ENCODE data around the gene NPAS3. TPM values are rescaled to one million over a fixed set of nuclear protein-coding genes. Genes with fewer than 3 reads are reported as not detected.

Gene NPAS3
- total and polyA plus RNA-seq, 8 donors, result 0.23 to 2.8 (median 1.4) TPM

DNA sequence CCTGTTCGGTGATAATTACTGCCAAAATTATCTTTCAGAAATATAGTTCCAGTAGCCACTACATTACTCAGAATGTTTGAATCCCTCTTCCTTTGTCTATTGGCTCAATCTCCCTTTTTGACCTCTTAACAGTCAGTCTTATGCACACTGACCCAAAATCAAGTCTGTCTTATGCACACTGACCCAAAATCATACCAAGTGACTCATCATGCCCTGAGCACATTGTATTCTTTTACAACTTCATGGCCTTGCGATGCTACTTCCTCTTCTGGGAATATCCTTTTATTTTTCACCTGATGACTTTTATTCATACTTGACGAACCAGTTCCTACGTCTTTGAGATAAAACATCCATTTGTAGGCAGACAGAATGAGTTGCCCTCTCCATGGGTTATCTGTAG is 182.3 kb downstream of the NPAS3 start:
- ATAC-seq (no peak), FAIRE-seq (no peak), DNase-seq (no peak)
- Histone ChIP-seq H3K27ac (no peak overlapping the region), H3K9me3 (no peaks in the 10 kb centered on the region), H3K27me3 (no peaks in the 10 kb centered on the region), H3K4me3 (no peak overlapping the region), H3K36me3 (no peaks in the 10 kb centered on the region), H3K4me1 (no peaks in the 10 kb centered on the region)
- intact Hi-C loops (cut with DNase I), result no loop called here
- TF ChIP-seq, protein P1, sequence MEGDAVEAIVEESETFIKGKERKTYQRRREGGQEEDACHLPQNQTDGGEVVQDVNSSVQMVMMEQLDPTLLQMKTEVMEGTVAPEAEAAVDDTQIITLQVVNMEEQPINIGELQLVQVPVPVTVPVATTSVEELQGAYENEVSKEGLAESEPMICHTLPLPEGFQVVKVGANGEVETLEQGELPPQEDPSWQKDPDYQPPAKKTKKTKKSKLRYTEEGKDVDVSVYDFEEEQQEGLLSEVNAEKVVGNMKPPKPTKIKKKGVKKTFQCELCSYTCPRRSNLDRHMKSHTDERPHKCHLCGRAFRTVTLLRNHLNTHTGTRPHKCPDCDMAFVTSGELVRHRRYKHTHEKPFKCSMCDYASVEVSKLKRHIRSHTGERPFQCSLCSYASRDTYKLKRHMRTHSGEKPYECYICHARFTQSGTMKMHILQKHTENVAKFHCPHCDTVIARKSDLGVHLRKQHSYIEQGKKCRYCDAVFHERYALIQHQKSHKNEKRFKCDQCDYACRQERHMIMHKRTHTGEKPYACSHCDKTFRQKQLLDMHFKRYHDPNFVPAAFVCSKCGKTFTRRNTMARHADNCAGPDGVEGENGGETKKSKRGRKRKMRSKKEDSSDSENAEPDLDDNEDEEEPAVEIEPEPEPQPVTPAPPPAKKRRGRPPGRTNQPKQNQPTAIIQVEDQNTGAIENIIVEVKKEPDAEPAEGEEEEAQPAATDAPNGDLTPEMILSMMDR (IDR thresholded peaks at IDR 0.05), result no peak
- 65 to 70% methylated on average over 4 of the region's 4 CpGs for WGBS, 2 donors

DNA sequence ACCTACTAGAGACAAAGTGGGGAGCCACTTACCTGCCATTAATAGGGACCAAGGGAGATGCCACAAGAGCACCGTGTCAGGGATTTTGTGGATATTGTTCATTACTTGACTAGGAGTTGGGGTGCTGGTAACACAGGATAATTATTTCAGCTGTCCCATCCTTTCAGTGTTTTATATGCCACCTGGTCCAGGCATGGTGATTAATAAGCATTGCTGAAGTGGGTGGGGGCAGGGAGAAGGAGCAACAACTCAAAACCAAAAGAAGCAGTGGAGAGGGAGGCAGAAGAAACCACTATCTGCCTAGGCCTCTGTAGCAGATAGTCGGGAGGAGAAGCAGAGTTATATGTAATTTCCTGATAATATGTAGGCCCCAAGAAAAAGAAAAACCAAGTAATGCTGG is 184.6 kb downstream of the NPAS3 start:
- no peaks in the 10 kb centered on the region for H3K27me3 ChIP-seq
- FAIRE-seq (no peak), ATAC-seq (no peak), DNase-seq (no peak)
- WGBS, 2 donors, result 48 to 71% methylated on average over 2 of the region's 2 CpGs
- no peaks in the 10 kb centered on the region for H3K9me3 ChIP-seq
- TF ChIP-seq, protein P1 (IDR thresholded peaks at IDR 0.05), result no peak
- no peaks in the 10 kb centered on the region for H3K4me1 ChIP-seq
- no peak overlapping the region for H3K4me3 ChIP-seq
- no peak overlapping the region for H3K27ac ChIP-seq
- intact Hi-C loops (cut with DNase I), result no loop called here
- H3K36me3 ChIP-seq, result no peaks in the 10 kb centered on the region

DNA sequence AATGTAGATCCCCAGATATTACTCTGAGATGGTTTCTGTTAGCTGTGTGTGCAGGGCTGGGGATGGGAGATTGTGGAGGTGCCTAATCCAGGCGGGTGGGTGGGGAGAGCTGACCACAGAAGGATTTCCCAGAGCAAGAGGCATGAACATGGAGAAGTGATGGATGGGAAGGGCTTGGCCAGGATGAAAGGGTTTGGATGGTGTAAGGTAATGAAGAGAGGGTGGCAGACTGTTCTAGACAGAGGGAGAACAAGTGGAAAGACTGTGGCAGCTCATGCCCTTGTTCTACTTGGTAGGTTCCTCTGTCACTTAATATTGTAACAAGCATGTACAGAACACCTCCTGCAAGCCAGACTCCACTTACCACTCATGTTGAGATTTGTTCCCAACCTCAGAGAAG is 187.8 kb downstream of the NPAS3 start:
- H3K4me3 ChIP-seq, result no peak overlapping the region
- ATAC-seq (no peak), FAIRE-seq (no peak), DNase-seq (no peak)
- no peaks in the 10 kb centered on the region for H3K9me3 ChIP-seq
- 83 to 88% methylated on average over 1 of the region's 1 CpG for WGBS, 2 donors
- H3K27me3 ChIP-seq, result no peaks in the 10 kb centered on the region
- H3K27ac ChIP-seq, result no peak overlapping the region
- intact Hi-C loops (cut with DNase I), result no loop called here
- H3K4me1 ChIP-seq, result no peaks in the 10 kb centered on the region
- H3K36me3 ChIP-seq, result no peaks in the 10 kb centered on the region
- TF ChIP-seq, protein P1 (IDR thresholded peaks at IDR 0.05), result no peak

DNA sequence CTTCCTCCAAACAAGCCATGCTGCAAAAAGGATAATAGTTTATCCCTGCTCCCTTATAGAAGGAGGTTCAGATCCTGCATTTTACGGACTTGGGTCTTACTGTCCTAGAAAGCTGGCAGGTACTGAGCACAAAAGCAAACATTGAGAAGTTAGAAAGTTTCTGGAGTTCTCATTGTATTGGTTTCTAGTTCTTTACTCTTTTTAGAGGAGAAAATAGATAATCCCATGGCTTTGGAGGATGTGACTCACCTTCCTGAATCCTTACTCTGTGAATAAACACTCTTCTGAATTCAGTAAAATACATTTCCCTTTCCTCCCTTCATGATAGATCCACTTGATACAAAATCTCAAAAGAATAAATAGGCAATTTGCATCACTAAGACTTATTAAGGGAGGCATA is 188.9 kb downstream of the NPAS3 start:
- FAIRE-seq, result no peak
- 73 to 81% methylated on average over 1 of the region's 1 CpG for WGBS, 2 donors
- no peaks in the 10 kb centered on the region for H3K36me3 ChIP-seq

DNA sequence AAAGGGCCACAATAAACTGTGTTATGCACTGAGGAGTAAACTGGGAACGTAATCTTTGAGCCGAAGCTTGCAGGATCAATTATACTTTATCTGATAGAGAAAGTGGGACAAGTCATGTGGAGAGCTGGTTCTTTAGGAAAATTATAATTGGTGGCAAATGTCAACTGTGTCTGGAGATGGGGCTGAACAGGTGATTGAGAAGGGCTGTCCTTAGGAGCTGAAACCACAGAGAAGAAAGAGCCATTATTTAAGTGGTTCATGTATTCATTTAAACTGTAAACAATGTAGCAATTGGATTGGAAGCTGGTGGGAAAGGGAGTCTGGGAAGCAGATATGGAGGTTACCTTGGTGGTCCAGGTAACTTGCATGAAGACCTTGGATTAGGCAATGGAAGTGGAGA is 193.1 kb downstream of the NPAS3 start:
- intact Hi-C loops (cut with DNase I), result no loop called here
- Histone ChIP-seq H3K27ac (no peak overlapping the region), H3K4me3 (no peak overlapping the region), H3K27me3 (no peaks in the 10 kb centered on the region), H3K4me1 (no peaks in the 10 kb centered on the region), H3K9me3 (no peaks in the 10 kb centered on the region), H3K36me3 (no peaks in the 10 kb centered on the region)
- WGBS, 2 donors, result 55 to 59% methylated on average over 2 of the region's 2 CpGs
- TF ChIP-seq, protein P1 (IDR thresholded peaks at IDR 0.05), result no peak
- ATAC-seq, result no peak
- no peak for FAIRE-seq
- DNase-seq, result no peak

More for the DNA sequence above, 188.9 kb downstream of the NPAS3 start:
- no peaks in the 10 kb centered on the region for H3K9me3 ChIP-seq
- no peaks in the 10 kb centered on the region for H3K27me3 ChIP-seq
- TF ChIP-seq, protein P1 (IDR thresholded peaks at IDR 0.05), result no peak
- no peaks in the 10 kb centered on the region for H3K4me1 ChIP-seq
- intact Hi-C loops (cut with DNase I), result no loop called here
- ATAC-seq, result no peak
- no peak overlapping the region for H3K27ac ChIP-seq
- no peak for DNase-seq
- no peak overlapping the region for H3K4me3 ChIP-seq

All from pancreas (tissue), 10 donors.